ENCODE results near the gene HOXC9. TPM values are rescaled to one million over a fixed set of nuclear protein-coding genes. Genes with fewer than 3 reads are reported as not detected.

HOXC9 gene
- total and polyA plus RNA-seq, 11 donors = not detected

- no peaks in the 10 kb centered on the region for H3K9me3 ChIP-seq
- DNase-seq = no peak
- TF ChIP-seq CTCF (IDR thresholded peaks at IDR 0.05) (no peak), POLR2A (IDR thresholded peaks at IDR 0.05) (no peak)
- no peaks in the 10 kb centered on the region for H3K36me3 ChIP-seq
- no peak overlapping the region for H3K27ac ChIP-seq
- H3K27me3 ChIP-seq = peaks cover 66 to 100% (median 99%) of the 10 kb centered on the region in 9 donors
- intact Hi-C loops (cut with DNase I) = loop anchor here in 3 of 10 donors (1.0 to 5.0 kb wide), 3 partner anchors 159 to 160 kb away; no protein-coding TSS in a partner anchor
- no peak for ATAC-seq
- 30 to 36% (median 32%) methylated on average over 6 of the region's 6 CpGs for WGBS, 4 donors
- peaks cover 0 to 33% (median 5%) of the 10 kb centered on the region in 12 donors for H3K4me1 ChIP-seq
- H3K4me3 ChIP-seq = no peak overlapping the region
These were observed 32.2 kb downstream of the HOXC9 start for GRCh38 chr12:54032086-54032619.

GRCh38 chr12:54032627-54033100 lies 32.7 kb downstream of the HOXC9 start, which contains the start of gene HOXC5:
Gene HOXC5, plus strand, starts transcription at chr12:54033050. Its CDS starts 73 bp downstream, at chr12:54033123.
- peak in 2 of 5 donors; percentile 31 to 50 for DNase-seq
- intact Hi-C loops (cut with DNase I) = loop anchor here in 3 of 10 donors (1.0 to 5.0 kb wide), 3 partner anchors 158 to 160 kb away; no protein-coding TSS in a partner anchor

GRCh38 chr12:54033106-54033979 lies 33.4 kb downstream of the HOXC9 start:
- 3 to 6% (median 4%) methylated on average over 47 to 61 of the region's 61 CpGs for WGBS, 4 donors
- DNase-seq (no peak), ATAC-seq (no peak)
- Histone ChIP-seq H3K9me3 (no peaks in the 10 kb centered on the region), H3K27me3 (peaks cover 62 to 100% (median 99%) of the 10 kb centered on the region in 9 donors), H3K27ac (no peak overlapping the region), H3K4me1 (peaks cover 0 to 30% (median 5%) of the 10 kb centered on the region in 12 donors), H3K4me3 (peak overlapping the region in 9 of 12 donors; percentile 4 to 41 (median 20)), H3K36me3 (no peaks in the 10 kb centered on the region)
- intact Hi-C loops (cut with DNase I) = loop anchor here in 2 of 10 donors (2.0 to 5.0 kb wide), 2 partner anchors 157 to 159 kb away; no protein-coding TSS in a partner anchor
- no peak for TF ChIP-seq POLR2A (IDR thresholded peaks at IDR 0.05)
- no peak for TF ChIP-seq CTCF (IDR thresholded peaks at IDR 0.05)

More at GRCh38 chr12:54032627-54033100, 32.7 kb downstream of the HOXC9 start, which contains the start of gene HOXC5:
- Histone ChIP-seq H3K27me3 (peaks cover 64 to 100% (median 99%) of the 10 kb centered on the region in 9 donors), H3K27ac (no peak within 1 kb of the TSS), H3K36me3 (no peaks in the 10 kb centered on the region), H3K4me1 (peaks cover 0 to 33% (median 5%) of the 10 kb centered on the region in 12 donors), H3K9me3 (no peaks in the 10 kb centered on the region), H3K4me3 (peak within 1 kb of the TSS in 9 of 12 donors; percentile 4 to 41 (median 20))
- WGBS, 4 donors = 4 to 6% (median 5%) methylated on average over 12 of the region's 12 CpGs
- peak in 1 of 4 donors; percentile 45 for ATAC-seq
- TF ChIP-seq POLR2A (IDR thresholded peaks at IDR 0.05) (no peak), CTCF (IDR thresholded peaks at IDR 0.05) (peak; percentile 57 to 76 (median 72))
